Astrocyte (in vitro differentiated cells and primary cell): Measurements from ENCODE around the gene NAA15. TPM values are rescaled to one million over a fixed set of nuclear protein-coding genes. Genes with fewer than 3 reads are reported as not detected.
"Not testable (repeated sequence)": the region's sequence is repeated elsewhere in the genome, so short reads cannot be mapped to it uniquely, and the experiment has no call there.

Source experiments
- DNase-seq: peaks from one replicate; pipeline ENCODE4 v3.0.0-alpha.2; 2010; ENCODE audit warnings: low read depth
- FAIRE-seq: peaks from 2 replicates; lab custom pipeline; 2011; peaks lifted over from hg19 to GRCh38; lab: Jason Lieb, UNC
- H2AFZ ChIP-seq: 2 replicates; pipeline ENCODE4 v1.6.0; 2012; ENCODE audit warnings: low read depth, low read length, inconsistent platforms
- H3K27ac ChIP-seq: 2 replicates; pipeline ENCODE4 v1.5.1; 2011; ENCODE audit warnings: low read depth, low read length, inconsistent platforms
- H3K27me3 ChIP-seq: 2 replicates; pipeline ENCODE4 v1.6.0; 2011; ENCODE audit warnings: low read length, inconsistent platforms; ENCODE audit not compliant: insufficient read depth
- H3K36me3 ChIP-seq: 2 replicates; pipeline ENCODE4 v1.5.1; 2011; ENCODE audit warnings: low read length, inconsistent platforms; ENCODE audit not compliant: insufficient read depth
- H3K4me1 ChIP-seq: 2 replicates; pipeline ENCODE4 v1.5.1; 2011; ENCODE audit warnings: low read length, inconsistent platforms; ENCODE audit not compliant: insufficient read depth
- H3K4me2 ChIP-seq: 2 replicates; pipeline ENCODE4 v1.6.0; 2012; ENCODE audit warnings: low read length, inconsistent platforms
- H3K4me3 ChIP-seq: 2 replicates; pipeline ENCODE4 v1.5.1; 2011; ENCODE audit warnings: low read depth, mild to moderate bottlenecking, low read length, inconsistent platforms; ENCODE audit not compliant: insufficient read depth
- H3K79me2 ChIP-seq: 2 replicates; pipeline ENCODE4 v1.6.0; 2012; ENCODE audit warnings: mild to moderate bottlenecking, low read length, inconsistent platforms; ENCODE audit not compliant: insufficient read depth
- H3K9ac ChIP-seq: 2 replicates; pipeline ENCODE4 v1.6.0; 2012; ENCODE audit warnings: mild to moderate bottlenecking, low read length, inconsistent platforms
- H3K9me3 ChIP-seq: 2 replicates; pipeline ENCODE4 v1.5.1; 2012; ENCODE audit warnings: low read depth, mild to moderate bottlenecking, low read length, inconsistent platforms; ENCODE audit not compliant: insufficient read depth
- H4K20me1 ChIP-seq: 2 replicates; pipeline ENCODE4 v1.6.0; 2012; ENCODE audit warnings: low read length, inconsistent platforms; ENCODE audit not compliant: insufficient read depth
- H3K27ac Mint-ChIP-seq: one replicate; pipeline ENCODE4 v1.8.0; 2021; ENCODE audit warnings: mild to moderate bottlenecking, mixed read lengths; ENCODE audit not compliant: unreplicated experiment
- H3K27me3 Mint-ChIP-seq: one replicate; pipeline ENCODE4 v1.8.0; 2021; ENCODE audit warnings: low read depth, mixed read lengths; ENCODE audit not compliant: unreplicated experiment
- H3K36me3 Mint-ChIP-seq: one replicate; pipeline ENCODE4 v1.8.0; 2021; ENCODE audit warnings: low read depth, mixed read lengths; ENCODE audit not compliant: unreplicated experiment
- H3K4me1 Mint-ChIP-seq: one replicate; pipeline ENCODE4 v1.8.0; 2021; ENCODE audit warnings: low read depth, mixed read lengths; ENCODE audit not compliant: unreplicated experiment
- H3K4me3 Mint-ChIP-seq: one replicate; pipeline ENCODE4 v1.8.0; 2021; ENCODE audit warnings: mild to moderate bottlenecking, moderate library complexity, mixed read lengths; ENCODE audit not compliant: unreplicated experiment
- H3K9me3 Mint-ChIP-seq: one replicate; pipeline ENCODE4 v1.8.0; 2021; ENCODE audit warnings: mild to moderate bottlenecking, mixed read lengths; ENCODE audit not compliant: unreplicated experiment
- EZH2 ChIP-seq: IDR thresholded peaks from 2 replicates; pipeline ENCODE4 v1.6.1; 2012; ENCODE audit warnings: mild to moderate bottlenecking, low read length, inconsistent platforms; ENCODE audit not compliant: insufficient read depth
- total RNA-seq: library from RNA; stranded (reverse); gene quantifications from 2 replicates; pipeline ENCODE4 v1.2.1, GENCODE V29; 2021
- TF ChIP-seq, protein P1 (sequence below): IDR thresholded peaks from 2 replicates; pipeline ENCODE4 v1.5.1; 2011; ENCODE audit warnings: low read depth, mild to moderate bottlenecking, inconsistent platforms, low read length, moderate library complexity; ENCODE audit not compliant: insufficient read depth

The NAA15 gene
- total RNA-seq, 1 donor from 2014 or later, result 64.5 TPM

DNA sequence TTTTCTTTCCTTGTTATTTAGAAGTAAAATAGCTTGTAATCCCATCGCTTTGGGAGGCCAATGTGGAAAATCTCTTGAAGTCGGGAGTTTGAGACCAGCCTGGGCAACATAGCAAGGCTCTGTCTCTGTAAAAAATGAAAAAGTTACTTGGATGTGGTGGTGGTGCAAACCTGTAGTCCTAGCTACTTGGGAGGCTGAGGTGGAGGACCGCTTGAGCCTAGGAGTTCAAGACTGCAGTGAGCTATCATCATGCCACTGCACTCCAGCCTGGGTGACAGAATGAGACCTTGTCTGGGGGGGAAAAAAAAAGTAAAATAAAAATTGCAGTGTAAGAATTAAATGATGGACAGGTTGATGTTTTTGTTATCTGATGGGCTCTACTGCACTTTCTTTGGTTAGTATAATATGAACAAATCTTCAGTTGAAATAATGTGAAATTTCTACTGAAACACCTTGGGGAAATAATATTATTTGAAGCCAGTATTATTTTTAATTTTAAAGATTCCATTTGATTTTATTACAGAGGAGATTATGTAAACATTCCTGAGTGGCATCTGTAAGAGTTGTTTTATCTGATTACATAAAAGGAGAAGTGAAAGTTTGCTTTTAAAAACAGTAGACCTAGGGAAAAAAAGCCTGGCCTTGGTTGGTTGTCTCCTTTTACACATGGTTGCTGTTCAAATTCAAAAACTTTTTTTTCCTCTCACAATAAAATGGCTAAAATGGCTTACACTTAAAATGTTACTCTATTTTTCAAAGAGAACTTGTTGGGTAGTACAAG is 11.4 kb downstream of the NAA15 start:
- peaks cover 99% of the 10 kb centered on the region for H3K79me2 ChIP-seq
- Mint-ChIP-seq H3K4me3 (no peak overlapping the region), H3K27me3 (no peaks in the 10 kb centered on the region), H3K36me3 (no peaks in the 10 kb centered on the region), H3K4me1 (peaks cover 16% of the 10 kb centered on the region), H3K27ac (no peak overlapping the region), H3K9me3 (no peaks in the 10 kb centered on the region)
- no peaks in the 10 kb centered on the region for H3K4me1 ChIP-seq
- no peak overlapping the region for H3K27ac ChIP-seq
- H3K27me3 ChIP-seq, result no peaks in the 10 kb centered on the region
- FAIRE-seq (no peak), DNase-seq (no peak)
- H4K20me1 ChIP-seq, result peaks cover 77% of the 10 kb centered on the region
- no peak overlapping the region for H2AFZ ChIP-seq
- H3K4me3 ChIP-seq, result no peak overlapping the region
- no peak overlapping the region for H3K9ac ChIP-seq
- TF ChIP-seq, protein P1, sequence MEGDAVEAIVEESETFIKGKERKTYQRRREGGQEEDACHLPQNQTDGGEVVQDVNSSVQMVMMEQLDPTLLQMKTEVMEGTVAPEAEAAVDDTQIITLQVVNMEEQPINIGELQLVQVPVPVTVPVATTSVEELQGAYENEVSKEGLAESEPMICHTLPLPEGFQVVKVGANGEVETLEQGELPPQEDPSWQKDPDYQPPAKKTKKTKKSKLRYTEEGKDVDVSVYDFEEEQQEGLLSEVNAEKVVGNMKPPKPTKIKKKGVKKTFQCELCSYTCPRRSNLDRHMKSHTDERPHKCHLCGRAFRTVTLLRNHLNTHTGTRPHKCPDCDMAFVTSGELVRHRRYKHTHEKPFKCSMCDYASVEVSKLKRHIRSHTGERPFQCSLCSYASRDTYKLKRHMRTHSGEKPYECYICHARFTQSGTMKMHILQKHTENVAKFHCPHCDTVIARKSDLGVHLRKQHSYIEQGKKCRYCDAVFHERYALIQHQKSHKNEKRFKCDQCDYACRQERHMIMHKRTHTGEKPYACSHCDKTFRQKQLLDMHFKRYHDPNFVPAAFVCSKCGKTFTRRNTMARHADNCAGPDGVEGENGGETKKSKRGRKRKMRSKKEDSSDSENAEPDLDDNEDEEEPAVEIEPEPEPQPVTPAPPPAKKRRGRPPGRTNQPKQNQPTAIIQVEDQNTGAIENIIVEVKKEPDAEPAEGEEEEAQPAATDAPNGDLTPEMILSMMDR, result no peak
- no peak for TF ChIP-seq EZH2
- no peaks in the 10 kb centered on the region for H3K36me3 ChIP-seq
- no peaks in the 10 kb centered on the region for H3K9me3 ChIP-seq
- H3K4me2 ChIP-seq, result no peak overlapping the region

DNA sequence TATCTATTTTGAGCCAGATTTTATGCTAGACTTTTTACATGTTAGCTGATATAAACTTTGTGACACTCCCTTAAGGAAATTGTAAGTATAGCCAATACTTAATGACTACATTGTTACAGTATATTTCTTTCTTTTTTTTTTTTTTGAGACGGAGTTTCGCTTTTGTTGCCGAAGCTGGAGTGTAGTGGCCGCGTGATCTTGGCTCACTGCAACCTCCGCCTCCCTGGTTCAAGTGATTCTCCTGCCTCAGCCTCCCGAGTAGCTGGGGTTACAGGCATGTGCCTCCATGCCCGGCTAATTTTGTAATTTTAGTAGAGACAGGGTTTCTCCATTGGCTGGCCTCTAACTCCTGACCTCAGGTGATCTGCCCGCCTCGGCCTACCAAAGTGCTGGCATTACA is 12.1 kb downstream of the NAA15 start:
- peaks cover 16% of the 10 kb centered on the region for H3K4me1 Mint-ChIP-seq
- H4K20me1 ChIP-seq, result peaks cover 80% of the 10 kb centered on the region

DNA sequence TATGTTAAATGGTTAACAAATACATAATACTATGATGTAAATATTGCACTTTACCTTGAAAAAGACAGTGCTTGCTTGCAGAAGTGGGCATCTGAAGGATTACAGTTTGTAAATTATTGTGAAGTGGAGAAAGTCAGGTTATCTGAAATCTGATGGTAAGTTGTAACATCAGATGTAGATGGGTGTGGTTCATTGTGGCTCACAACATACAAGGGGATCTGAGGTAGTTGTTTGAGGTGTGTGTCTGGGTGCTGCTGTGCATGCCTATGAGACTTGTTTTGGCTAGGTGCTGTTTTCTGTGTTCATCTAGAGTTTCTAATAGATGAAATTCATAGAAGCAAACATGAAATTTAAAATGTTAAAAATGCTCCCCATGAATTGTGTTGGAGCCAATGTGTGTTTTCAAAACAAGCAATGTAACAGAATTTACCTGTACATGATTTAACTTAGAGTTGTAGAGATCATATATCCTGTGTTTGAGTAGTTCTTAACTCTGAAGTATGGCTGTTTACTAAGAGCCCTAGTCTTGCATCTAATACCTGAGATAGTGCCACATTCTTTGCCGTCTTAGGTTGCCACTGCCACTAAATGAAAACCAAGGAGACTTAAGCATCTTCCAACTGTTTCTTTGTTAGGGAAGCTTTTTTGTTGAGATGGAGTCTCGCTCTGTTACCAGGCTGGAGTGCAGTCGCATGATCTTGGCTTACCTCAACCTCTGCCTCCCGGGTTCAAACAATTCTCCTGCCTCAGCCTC is 12.9 kb downstream of the NAA15 start:
- Mint-ChIP-seq H3K27ac (peak overlapping the region; percentile 10), H3K4me1 (peaks cover 16% of the 10 kb centered on the region), H3K27me3 (no peaks in the 10 kb centered on the region), H3K9me3 (no peaks in the 10 kb centered on the region), H3K4me3 (no peak overlapping the region), H3K36me3 (no peaks in the 10 kb centered on the region)
- Histone ChIP-seq H3K4me3 (no peak overlapping the region), H2AFZ (no peak overlapping the region), H3K4me1 (no peaks in the 10 kb centered on the region), H3K9me3 (no peaks in the 10 kb centered on the region), H3K27ac (no peak overlapping the region), H3K27me3 (no peaks in the 10 kb centered on the region), H4K20me1 (peaks cover 83% of the 10 kb centered on the region), H3K79me2 (peaks cover 99% of the 10 kb centered on the region), H3K9ac (no peak overlapping the region), H3K36me3 (no peaks in the 10 kb centered on the region), H3K4me2 (no peak overlapping the region)
- FAIRE-seq, result peak; percentile 34
- no peak for TF ChIP-seq EZH2
- TF ChIP-seq, protein P1, result no peak
- DNase-seq, result no peak

More for the DNA sequence above, 12.1 kb downstream of the NAA15 start:
- H3K9ac ChIP-seq, H3K9me3 ChIP-seq, H3K4me3 Mint-ChIP-seq, H2AFZ ChIP-seq, H3K4me3 ChIP-seq, H3K36me3 Mint-ChIP-seq, H3K4me2 ChIP-seq, H3K27ac ChIP-seq, H3K36me3 ChIP-seq, H3K27ac Mint-ChIP-seq, H3K9me3 Mint-ChIP-seq, H3K4me1 ChIP-seq, H3K27me3 Mint-ChIP-seq, FAIRE-seq, H3K27me3 ChIP-seq, DNase-seq: not testable (repeated sequence)
- H3K79me2 ChIP-seq, result peaks cover 99% of the 10 kb centered on the region
